HepG2 (cell line): ENCODE results near the gene RGMA. TPM values are rescaled to one million over a fixed set of nuclear protein-coding genes. Genes with fewer than 3 reads are reported as not detected.

Source experiments
- ATAC-seq: fragments of 200-7000 bp; cut with Tn5 transposase; 3 replicates; pipeline ENCODE4 v1.9.1; 2020; ENCODE audit warnings: mild to moderate bottlenecking, moderate library complexity
- BruUV-seq: library from RNA; stranded (reverse); fragments of 400-500 nt; replicated peaks from 2 replicates; lab custom pipeline; 2021; lab: Mats Ljungman, UMichigan
- CTCF ChIA-PET: fragments of 300-600 bp; formaldehyde crosslinking; extraction: SDS; loops from one replicate; lab custom pipeline; 2021; ENCODE audit warnings: low total read pairs, inconsistent platforms, low intra/inter-chr PET ratio; lab: Yijun Ruan, JAX
- POLR2A ChIA-PET: fragments of 350-600 bp; sonication (Branson Sonifier 250); formaldehyde crosslinking; loops from one replicate; lab custom pipeline; 2020; ENCODE audit warnings: antibody characterized with exemption, inconsistent platforms; lab: Yijun Ruan, JAX
- DNase-seq: peaks from one replicate; pipeline ENCODE4 v3.0.0-alpha.2; 2015; ENCODE audit warnings: low spot score
- FAIRE-seq: peaks from 3 replicates; lab custom pipeline; 2011; peaks lifted over from hg19 to GRCh38; lab: Jason Lieb, UNC
- H2AFZ ChIP-seq: one replicate; pipeline ENCODE4 v1.6.1; 2011; ENCODE audit warnings: low read length, inconsistent platforms
- H3K27ac ChIP-seq: fragments of 300-600 bp; 3 replicates; pipeline ENCODE4 v1.8.0; 2011; ENCODE audit warnings: mixed run types, mild to moderate bottlenecking, mixed read lengths, low read length, inconsistent platforms; ENCODE audit not compliant: insufficient read depth; ENCODE audit errors: extremely low read length
- H3K27me3 ChIP-seq, 2 experiments: fragments of 200-600 bp in 1 of 2; 2 replicates in 1 of 2; 3 replicates in 1 of 2; pipeline versions ENCODE4 v1.6.0 to v1.8.0; 2011; ENCODE audit warnings: low read length in 2 of 2, mild to moderate bottlenecking in 2 of 2, moderate library complexity in 2 of 2, inconsistent platforms in 1 of 2; ENCODE audit not compliant: insufficient read depth in 2 of 2, control insufficient read depth in 1 of 2
- H3K36me3 ChIP-seq, 2 experiments: fragments of 200-600 bp in 1 of 2; replicated peaks in 1 of 2; 2 replicates in 1 of 2; 3 replicates in 1 of 2; pipeline versions ENCODE4 v1.5.1 to v1.8.0; 2011; ENCODE audit warnings: low read length in 2 of 2, inconsistent platforms in 1 of 2; ENCODE audit not compliant: insufficient read depth in 2 of 2, control insufficient read depth in 1 of 2
- H3K4me1 ChIP-seq: 2 replicates; pipeline ENCODE4 v1.5.1; 2012; ENCODE audit warnings: low read length, inconsistent platforms; ENCODE audit not compliant: insufficient read depth
- H3K4me2 ChIP-seq: 2 replicates; pipeline ENCODE4 v1.6.0; 2011; ENCODE audit warnings: low read depth, low read length, inconsistent platforms
- H3K4me3 ChIP-seq, 3 experiments: fragments of 200-600 bp in 1 of 3; sonication (generic), shearing (Covaris generic) in 1 of 3; replicated peaks in 1 of 3; 2 replicates each; pipeline ENCODE4 v1.5.1; 2011 to 2016; ENCODE audit warnings: low read length in 3 of 3, inconsistent platforms in 2 of 3, low read depth in 2 of 3, mild to moderate bottlenecking in 2 of 3, control low read depth in 1 of 3, mixed read lengths in 1 of 3; ENCODE audit not compliant: insufficient read depth in 1 of 3
- H3K79me2 ChIP-seq: one replicate; pipeline ENCODE4 v1.6.1; 2011; ENCODE audit warnings: low read length, inconsistent platforms; ENCODE audit not compliant: insufficient read depth
- H3K9ac ChIP-seq: 2 replicates; pipeline ENCODE4 v1.6.0; 2011; ENCODE audit warnings: mild to moderate bottlenecking, low read depth, low read length, inconsistent platforms; ENCODE audit not compliant: insufficient read depth
- H3K9me3 ChIP-seq: 2 replicates; pipeline ENCODE4 v1.5.1; 2012; ENCODE audit warnings: mild to moderate bottlenecking, low read length
- H4K20me1 ChIP-seq: 2 replicates; pipeline ENCODE4 v1.6.0; 2011; ENCODE audit warnings: inconsistent platforms, mild to moderate bottlenecking, low read length, moderate library complexity; ENCODE audit not compliant: insufficient read depth
- ASH2L ChIP-seq: fragments of 300-600, 200-600 bp; sonication (generic); IDR thresholded peaks from 2 replicates; pipeline ENCODE4 v1.7.0; 2017; ENCODE audit warnings: low read depth, mild to moderate bottlenecking, moderate library complexity, mixed read lengths, low read length; ENCODE audit not compliant: insufficient read length
- BRCA1 ChIP-seq: sonication (generic); formaldehyde crosslinking; IDR thresholded peaks from 2 replicates; pipeline ENCODE4 v1.4.0; 2020; ENCODE audit warnings: missing genetic modification reagents
- HMG20B ChIP-seq: conservative IDR thresholded peaks from 2 replicates; pipeline ENCODE4 v1.6.1; 2016; ENCODE audit warnings: missing genetic modification reagents, missing compliant biosample characterization
- JUND ChIP-seq: sonication (generic); formaldehyde crosslinking; IDR thresholded peaks from 2 replicates; pipeline ENCODE4 v1.8.0; 2022; ENCODE audit warnings: mild to moderate bottlenecking, missing genetic modification reagents
- SRSF4 ChIP-seq: fragments of 200-400 bp; formaldehyde crosslinking; IDR thresholded peaks from one replicate; pipeline ENCODE4 v1.6.1; 2018; ENCODE audit warnings: mild to moderate bottlenecking, low read depth, low read length, moderate library complexity; ENCODE audit not compliant: poor library complexity, severe bottlenecking
- ZBTB21 ChIP-seq: sonication (generic); formaldehyde crosslinking; IDR thresholded peaks from 2 replicates; pipeline ENCODE4 v1.4.0; 2020; ENCODE audit warnings: missing genetic modification reagents
- ZNF550 ChIP-seq: sonication (generic); formaldehyde crosslinking; IDR thresholded peaks from 2 replicates; pipeline ENCODE4 v1.4.0; 2020; ENCODE audit warnings: mild to moderate bottlenecking, missing genetic modification reagents, borderline replicate concordance
- WGBS: methylation state at CpG from one replicate; pipeline ENCODE4 v1.1.6; 2017; ENCODE audit warnings: low lambda C conversion rate; 5-methylcytosine and 5-hydroxymethylcytosine counted together
- in situ Hi-C: cut with HindIII; loops from 2 replicates; pipeline ENCODE4 v1.10.0; 2017; ENCODE audit warnings: low pct_unique_long_range_greater_than_20kb; ENCODE audit not compliant: extremely low pct_ligation_motif_present
- intact Hi-C: fragments of 100-400 bp; cut with micrococcal nuclease; formaldehyde crosslinking; loops from one replicate; pipeline ENCODE4 v1.10.0; 2022; ENCODE audit not compliant: unreplicated experiment
- polyA plus RNA-seq, 8 experiments: library from polyadenylated mRNA; depleted of rRNA in 3 of 8; stranded (reverse) in 7 of 8; unstranded in 1 of 8; fragments of >200 nt; fragmentation: Illumina TruSeq in 4 of 8; extraction: Trizol in 4 of 8; gene quantifications; 2 replicates each; pipeline versions ENCODE4 v1.2.1 to v1.2.3, GENCODE V29; 2011 to 2016; ENCODE audit warnings: low read depth in 4 of 8, missing spikeins in 1 of 8, mixed read lengths in 1 of 8; ENCODE audit not compliant: insufficient read depth in 1 of 8
- total RNA-seq, 5 experiments: library from RNA; depleted of rRNA; stranded (reverse); fragments of >200 nt; fragmentation: Illumina TruSeq; extraction: Trizol; gene quantifications; 2 replicates each; pipeline ENCODE4 v1.2.3, GENCODE V29; 2016; ENCODE audit warnings: low read depth in 1 of 5
- TF ChIP-seq, protein P1 (sequence below): sonication (generic); formaldehyde crosslinking; IDR thresholded peaks from 2 replicates; pipeline ENCODE4 v1.9.0; 2021; ENCODE audit warnings: missing genetic modification reagents, mild to moderate bottlenecking, borderline replicate concordance
- TF ChIP-seq, protein P2 (sequence below): sonication (generic); formaldehyde crosslinking; conservative IDR thresholded peaks from 2 replicates; pipeline ENCODE4 v1.4.0; 2020; ENCODE audit warnings: missing genetic modification reagents
- TF ChIP-seq, protein P3 (sequence below): sonication (generic); formaldehyde crosslinking; IDR thresholded peaks from 2 replicates; pipeline ENCODE4 v1.5.0; 2020; ENCODE audit warnings: mild to moderate bottlenecking, missing genetic modification reagents
- TF ChIP-seq, protein P4 (sequence below): sonication (generic); formaldehyde crosslinking; conservative IDR thresholded peaks from 2 replicates; pipeline ENCODE4 v1.8.1; 2023; ENCODE audit warnings: missing genetic modification reagents

The RGMA gene
- total and polyA plus RNA-seq, 2 of the 13 experiments (the other 11 are each of a cell fraction or from before 2014, with no cell fraction given) = not detected

DNA sequence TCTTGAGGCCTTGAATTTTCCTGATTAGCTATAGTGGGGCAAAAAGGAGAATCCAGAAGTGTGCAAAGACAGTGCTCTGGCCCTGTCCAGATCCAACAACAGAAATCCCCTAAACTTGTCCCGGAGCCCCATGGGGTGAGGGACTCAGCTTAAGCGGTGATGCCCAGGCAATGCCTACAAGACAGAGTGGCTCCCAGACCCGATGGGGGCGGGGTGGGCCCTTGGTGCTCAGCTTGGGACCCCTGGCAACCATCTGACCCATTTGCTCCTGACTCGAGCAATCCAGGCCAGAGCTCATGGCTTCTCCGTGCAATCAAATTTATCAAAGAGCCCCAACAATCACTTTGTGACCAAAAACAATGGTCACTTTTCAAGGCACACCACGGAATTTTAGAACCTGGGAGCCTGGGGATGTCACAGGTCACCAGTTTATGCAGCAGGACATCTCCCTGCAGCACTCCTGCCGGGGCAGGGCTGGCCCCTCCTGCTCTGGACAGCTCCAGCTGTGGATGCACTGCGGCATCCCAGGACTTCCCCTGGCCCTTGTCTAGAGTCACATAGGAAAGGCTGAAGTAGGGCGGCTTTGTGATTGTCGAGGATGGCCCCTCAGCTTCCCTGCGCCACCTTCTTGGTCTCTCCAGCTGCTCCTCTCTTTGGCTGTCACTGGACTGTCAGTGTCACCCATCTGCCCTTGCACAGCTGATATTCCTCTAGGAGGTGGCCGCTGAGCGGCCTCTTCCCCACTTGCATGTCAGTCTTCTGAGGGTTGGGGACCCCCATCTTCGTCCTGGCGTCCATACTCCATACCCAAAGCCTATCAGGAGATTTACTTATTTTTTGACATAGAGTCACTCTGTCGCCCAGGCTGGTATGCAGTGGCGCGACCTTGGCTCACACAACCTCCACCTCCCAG is 28.4 kb downstream of the RGMA start:
- ChIA-PET CTCF (no interaction called here), POLR2A (no interaction called here)
- Histone ChIP-seq H3K27ac (no peak overlapping the region), H4K20me1 (no peaks in the 10 kb centered on the region), H3K4me2 (no peak overlapping the region), H3K36me3 (no peaks in the 10 kb centered on the region), H3K4me1 (no peaks in the 10 kb centered on the region), H3K4me3 (no peak overlapping the region), H2AFZ (no peak overlapping the region), H3K27me3 (peaks cover 20 to 77% of the 10 kb centered on the region in 2 experiments), H3K9ac (no peak overlapping the region), H3K9me3 (no peaks in the 10 kb centered on the region), H3K79me2 (no peaks in the 10 kb centered on the region)
- no peak for DNase-seq
- no peak for FAIRE-seq
- intact Hi-C loops = loop anchor here (1.0 kb wide), 1 partner anchor 16 kb away; no protein-coding TSS in a partner anchor
- no peak for ATAC-seq
- 48% methylated on average over 13 of the region's 19 CpGs for WGBS
- in situ Hi-C loops = no loop called here
- BruUV-seq = no TSS peak
- TF ChIP-seq, protein P1, sequence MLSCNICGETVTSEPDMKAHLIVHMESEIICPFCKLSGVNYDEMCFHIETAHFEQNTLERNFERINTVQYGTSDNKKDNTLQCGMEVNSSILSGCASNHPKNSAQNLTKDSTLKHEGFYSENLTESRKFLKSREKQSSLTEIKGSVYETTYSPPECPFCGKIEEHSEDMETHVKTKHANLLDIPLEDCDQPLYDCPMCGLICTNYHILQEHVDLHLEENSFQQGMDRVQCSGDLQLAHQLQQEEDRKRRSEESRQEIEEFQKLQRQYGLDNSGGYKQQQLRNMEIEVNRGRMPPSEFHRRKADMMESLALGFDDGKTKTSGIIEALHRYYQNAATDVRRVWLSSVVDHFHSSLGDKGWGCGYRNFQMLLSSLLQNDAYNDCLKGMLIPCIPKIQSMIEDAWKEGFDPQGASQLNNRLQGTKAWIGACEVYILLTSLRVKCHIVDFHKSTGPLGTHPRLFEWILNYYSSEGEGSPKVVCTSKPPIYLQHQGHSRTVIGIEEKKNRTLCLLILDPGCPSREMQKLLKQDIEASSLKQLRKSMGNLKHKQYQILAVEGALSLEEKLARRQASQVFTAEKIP (CRISPR knock-in tag) = no peak
- no peak for TF ChIP-seq ZBTB21 (CRISPR knock-in tag)
- TF ChIP-seq, protein P2, sequence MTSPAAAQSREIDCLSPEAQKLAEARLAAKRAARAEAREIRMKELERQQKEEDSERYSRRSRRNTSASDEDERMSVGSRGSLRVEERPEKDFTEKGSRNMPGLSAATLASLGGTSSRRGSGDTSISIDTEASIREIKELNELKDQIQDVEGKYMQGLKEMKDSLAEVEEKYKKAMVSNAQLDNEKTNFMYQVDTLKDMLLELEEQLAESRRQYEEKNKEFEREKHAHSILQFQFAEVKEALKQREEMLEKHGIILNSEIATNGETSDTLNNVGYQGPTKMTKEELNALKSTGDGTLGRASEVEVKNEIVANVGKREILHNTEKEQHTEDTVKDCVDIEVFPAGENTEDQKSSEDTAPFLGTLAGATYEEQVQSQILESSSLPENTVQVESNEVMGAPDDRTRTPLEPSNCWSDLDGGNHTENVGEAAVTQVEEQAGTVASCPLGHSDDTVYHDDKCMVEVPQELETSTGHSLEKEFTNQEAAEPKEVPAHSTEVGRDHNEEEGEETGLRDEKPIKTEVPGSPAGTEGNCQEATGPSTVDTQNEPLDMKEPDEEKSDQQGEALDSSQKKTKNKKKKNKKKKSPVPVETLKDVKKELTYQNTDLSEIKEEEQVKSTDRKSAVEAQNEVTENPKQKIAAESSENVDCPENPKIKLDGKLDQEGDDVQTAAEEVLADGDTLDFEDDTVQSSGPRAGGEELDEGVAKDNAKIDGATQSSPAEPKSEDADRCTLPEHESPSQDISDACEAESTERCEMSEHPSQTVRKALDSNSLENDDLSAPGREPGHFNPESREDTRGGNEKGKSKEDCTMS (CRISPR knock-in tag) = no peak
- TF ChIP-seq ZNF550 (CRISPR knock-in tag) = no peak
- TF ChIP-seq, protein P3, sequence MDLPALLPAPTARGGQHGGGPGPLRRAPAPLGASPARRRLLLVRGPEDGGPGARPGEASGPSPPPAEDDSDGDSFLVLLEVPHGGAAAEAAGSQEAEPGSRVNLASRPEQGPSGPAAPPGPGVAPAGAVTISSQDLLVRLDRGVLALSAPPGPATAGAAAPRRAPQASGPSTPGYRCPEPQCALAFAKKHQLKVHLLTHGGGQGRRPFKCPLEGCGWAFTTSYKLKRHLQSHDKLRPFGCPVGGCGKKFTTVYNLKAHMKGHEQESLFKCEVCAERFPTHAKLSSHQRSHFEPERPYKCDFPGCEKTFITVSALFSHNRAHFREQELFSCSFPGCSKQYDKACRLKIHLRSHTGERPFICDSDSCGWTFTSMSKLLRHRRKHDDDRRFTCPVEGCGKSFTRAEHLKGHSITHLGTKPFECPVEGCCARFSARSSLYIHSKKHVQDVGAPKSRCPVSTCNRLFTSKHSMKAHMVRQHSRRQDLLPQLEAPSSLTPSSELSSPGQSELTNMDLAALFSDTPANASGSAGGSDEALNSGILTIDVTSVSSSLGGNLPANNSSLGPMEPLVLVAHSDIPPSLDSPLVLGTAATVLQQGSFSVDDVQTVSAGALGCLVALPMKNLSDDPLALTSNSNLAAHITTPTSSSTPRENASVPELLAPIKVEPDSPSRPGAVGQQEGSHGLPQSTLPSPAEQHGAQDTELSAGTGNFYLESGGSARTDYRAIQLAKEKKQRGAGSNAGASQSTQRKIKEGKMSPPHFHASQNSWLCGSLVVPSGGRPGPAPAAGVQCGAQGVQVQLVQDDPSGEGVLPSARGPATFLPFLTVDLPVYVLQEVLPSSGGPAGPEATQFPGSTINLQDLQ = no peak
- no peak for TF ChIP-seq JUND
- TF ChIP-seq HMG20B (CRISPR knock-in tag) = no peak
- no peak for TF ChIP-seq SRSF4
- TF ChIP-seq ASH2L = no peak
- TF ChIP-seq, protein P4, sequence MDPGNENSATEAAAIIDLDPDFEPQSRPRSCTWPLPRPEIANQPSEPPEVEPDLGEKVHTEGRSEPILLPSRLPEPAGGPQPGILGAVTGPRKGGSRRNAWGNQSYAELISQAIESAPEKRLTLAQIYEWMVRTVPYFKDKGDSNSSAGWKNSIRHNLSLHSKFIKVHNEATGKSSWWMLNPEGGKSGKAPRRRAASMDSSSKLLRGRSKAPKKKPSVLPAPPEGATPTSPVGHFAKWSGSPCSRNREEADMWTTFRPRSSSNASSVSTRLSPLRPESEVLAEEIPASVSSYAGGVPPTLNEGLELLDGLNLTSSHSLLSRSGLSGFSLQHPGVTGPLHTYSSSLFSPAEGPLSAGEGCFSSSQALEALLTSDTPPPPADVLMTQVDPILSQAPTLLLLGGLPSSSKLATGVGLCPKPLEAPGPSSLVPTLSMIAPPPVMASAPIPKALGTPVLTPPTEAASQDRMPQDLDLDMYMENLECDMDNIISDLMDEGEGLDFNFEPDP (CRISPR knock-in tag) = no peak
- TF ChIP-seq BRCA1 (CRISPR knock-in tag) = no peak
